Mononuclear cell (primary cell): Measurements from ENCODE around the gene KLHL42. TPM values are rescaled to one million over a fixed set of nuclear protein-coding genes. Genes with fewer than 3 reads are reported as not detected.
"Not testable (repeated sequence)": the region's sequence is repeated elsewhere in the genome, so short reads cannot be mapped to it uniquely, and the experiment has no call there.

Experiments used
- H3K27me3 ChIP-seq: 2 replicates; pipeline ENCODE4 v1.6.0; 2011; ENCODE audit warnings: low read length, control low read depth; ENCODE audit not compliant: insufficient read depth
- H3K4me1 ChIP-seq: 2 replicates; pipeline ENCODE4 v1.5.1; 2011; ENCODE audit warnings: mild to moderate bottlenecking, low read length, control low read depth; ENCODE audit not compliant: insufficient read depth
- H3K4me3 ChIP-seq: 2 replicates; pipeline ENCODE4 v1.5.1; 2011; ENCODE audit warnings: mild to moderate bottlenecking, low read length, moderate library complexity
- H3K9me3 ChIP-seq: 2 replicates; pipeline ENCODE4 v1.5.1; 2011; ENCODE audit warnings: low read depth, mild to moderate bottlenecking, control low read depth, low read length
- total RNA-seq: library from RNA; depleted of rRNA; stranded (reverse); fragments of >200 nt; gene quantifications from one replicate; pipeline ENCODE4 v1.2.3, GENCODE V29; 2012

Gene KLHL42
- total RNA-seq, 1 donor: 13.1 TPM

DNA sequence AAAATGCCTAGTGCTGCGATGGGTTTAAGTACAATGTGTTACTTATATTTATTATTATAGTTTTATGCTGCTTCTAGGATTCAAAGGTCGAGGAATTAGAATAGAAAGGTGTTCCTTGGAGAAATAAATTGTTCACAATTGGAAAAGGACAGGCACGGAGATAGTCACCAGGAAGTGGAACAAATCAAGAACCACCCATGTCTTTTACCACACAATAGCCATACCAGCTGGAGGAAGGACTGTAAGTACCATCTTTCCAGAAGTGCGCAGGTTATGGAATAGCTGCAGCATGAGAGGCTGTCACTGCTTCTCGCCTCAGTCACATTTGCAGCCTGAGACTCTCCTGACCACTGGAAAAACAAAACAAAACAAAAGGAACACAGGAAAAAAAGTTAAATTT lies 40.5 kb downstream of the KLHL42 start:
- H3K4me3 ChIP-seq: no peak overlapping the region
- H3K27me3 ChIP-seq: no peaks in the 10 kb centered on the region
- no peaks in the 10 kb centered on the region for H3K9me3 ChIP-seq
- H3K4me1 ChIP-seq: peaks cover 3% of the 10 kb centered on the region

DNA sequence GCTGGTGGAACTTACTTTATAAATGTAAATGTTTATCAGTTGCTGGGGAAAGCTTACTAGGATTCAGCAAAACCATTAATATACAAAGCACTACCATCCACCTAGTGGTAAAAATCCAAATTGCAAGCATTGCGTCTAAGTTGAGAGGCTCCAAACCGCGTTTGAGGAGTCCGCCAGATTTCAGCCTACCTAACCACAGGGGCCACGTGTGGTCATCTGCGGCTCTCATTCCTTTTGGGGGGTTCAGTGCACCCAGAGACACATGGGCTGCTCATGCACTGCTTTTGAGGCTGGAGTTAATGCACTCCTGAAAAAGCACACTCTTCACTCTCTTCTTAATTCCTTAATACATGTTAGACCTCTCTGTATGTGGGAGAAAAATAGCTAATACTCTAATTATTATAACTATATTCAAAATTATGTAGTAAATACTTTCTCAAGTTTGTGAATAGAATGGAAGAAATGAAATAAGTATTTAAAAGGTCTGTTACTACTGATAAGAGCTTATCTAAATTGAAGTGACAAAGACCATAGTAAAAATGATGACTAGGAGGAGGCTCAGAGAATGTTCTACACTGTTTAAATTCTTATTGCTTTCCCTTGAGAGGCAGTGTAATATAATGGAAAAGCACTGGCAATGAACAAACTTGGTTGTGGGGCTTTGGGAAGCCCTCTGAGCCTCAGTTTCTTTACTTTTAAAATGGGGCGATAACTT lies 41.4 kb downstream of the KLHL42 start:
- peaks cover 3% of the 10 kb centered on the region for H3K4me1 ChIP-seq
- no peaks in the 10 kb centered on the region for H3K27me3 ChIP-seq
- no peaks in the 10 kb centered on the region for H3K9me3 ChIP-seq
- no peak overlapping the region for H3K4me3 ChIP-seq

DNA sequence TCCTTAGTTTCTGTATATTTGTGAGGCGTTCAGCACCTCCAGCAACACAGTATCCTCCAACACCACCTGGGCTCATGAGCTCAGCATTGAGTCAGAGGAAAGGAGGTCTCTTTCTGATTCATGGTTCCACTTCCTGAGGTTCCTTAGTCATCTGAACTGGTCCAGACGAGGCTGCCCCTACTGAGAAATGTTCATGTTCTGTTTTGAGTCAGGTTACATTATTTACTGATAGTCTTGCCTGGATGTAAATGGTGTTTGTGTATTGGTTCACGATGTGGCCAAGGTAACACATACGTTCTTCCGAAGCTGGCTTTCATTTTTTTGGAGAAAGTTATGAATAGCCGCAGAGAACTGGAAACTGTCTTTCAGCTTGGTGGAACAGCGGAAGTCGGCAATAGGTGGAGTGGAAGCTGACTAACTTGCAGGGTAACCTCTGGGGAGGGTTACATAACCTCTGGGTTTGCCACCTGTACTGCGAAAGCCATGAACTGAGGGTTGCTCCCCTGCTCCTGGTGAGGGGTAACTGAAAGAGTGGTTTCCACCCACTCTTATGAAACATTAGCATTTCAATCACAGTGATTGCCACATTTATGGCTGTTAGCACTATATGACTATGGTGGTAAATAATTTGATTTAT lies 42.2 kb downstream of the KLHL42 start:
- no peaks in the 10 kb centered on the region for H3K9me3 ChIP-seq
- no peak overlapping the region for H3K4me3 ChIP-seq
- no peaks in the 10 kb centered on the region for H3K27me3 ChIP-seq
- peaks cover 3% of the 10 kb centered on the region for H3K4me1 ChIP-seq

DNA sequence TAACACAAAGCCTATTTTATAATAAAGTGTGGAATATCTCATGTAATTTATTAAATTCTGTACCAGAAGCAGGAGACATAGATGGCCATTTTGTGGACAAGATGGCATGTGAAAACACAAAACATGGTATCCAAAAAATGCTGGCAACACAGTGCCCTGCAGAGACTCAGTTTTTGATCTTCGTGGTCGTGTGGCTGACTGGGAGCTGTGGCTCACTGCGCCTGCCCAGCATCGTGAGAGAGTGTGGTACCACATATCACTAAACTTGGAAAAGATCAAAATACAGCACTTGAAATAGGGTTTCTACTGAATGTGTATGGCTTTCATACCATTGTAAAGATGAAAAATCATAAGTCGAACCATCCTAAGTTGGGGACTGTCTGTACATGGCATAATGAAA lies 43.0 kb downstream of the KLHL42 start:
- Histone ChIP-seq H3K9me3 (no peaks in the 10 kb centered on the region), H3K4me3 (no peak overlapping the region), H3K27me3 (no peaks in the 10 kb centered on the region), H3K4me1 (peaks cover 3% of the 10 kb centered on the region)

DNA sequence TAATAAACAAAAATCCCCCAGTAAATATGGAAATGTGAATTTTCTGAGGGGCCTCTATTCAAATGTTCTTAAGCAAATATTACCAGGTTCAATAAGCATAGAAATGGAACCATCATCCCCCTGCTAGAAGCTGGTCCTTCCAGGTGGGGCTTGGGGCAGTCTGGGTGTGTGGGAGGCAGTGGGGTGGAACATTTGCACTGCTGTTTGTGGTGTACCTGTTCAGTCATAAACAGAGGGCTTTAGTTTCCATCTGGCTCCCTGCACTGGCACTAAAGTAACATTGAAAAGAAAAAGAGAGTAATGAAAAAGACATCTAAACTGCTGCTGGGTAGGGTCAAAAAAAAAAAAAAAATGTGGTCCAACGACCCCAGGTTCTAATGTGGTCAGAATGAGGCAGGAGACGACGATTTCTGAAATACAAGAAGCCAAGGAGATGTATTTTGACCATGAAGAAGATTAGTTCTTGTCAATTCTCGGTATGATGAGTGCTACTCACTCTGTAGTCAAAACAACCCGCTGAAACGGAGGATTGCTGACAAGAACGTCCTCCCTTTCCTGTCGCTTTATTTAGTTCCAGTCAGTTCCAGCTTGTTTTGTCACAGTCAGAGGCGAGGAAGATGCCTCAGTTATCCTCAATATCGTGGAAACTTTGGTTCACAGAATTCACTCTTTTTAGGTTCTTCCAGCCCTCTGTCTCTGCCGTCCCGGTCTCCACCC lies 44.3 kb downstream of the KLHL42 start:
- Histone ChIP-seq H3K4me3 (no peak overlapping the region), H3K4me1 (peaks cover 3% of the 10 kb centered on the region), H3K9me3 (no peaks in the 10 kb centered on the region), H3K27me3 (no peaks in the 10 kb centered on the region)

DNA sequence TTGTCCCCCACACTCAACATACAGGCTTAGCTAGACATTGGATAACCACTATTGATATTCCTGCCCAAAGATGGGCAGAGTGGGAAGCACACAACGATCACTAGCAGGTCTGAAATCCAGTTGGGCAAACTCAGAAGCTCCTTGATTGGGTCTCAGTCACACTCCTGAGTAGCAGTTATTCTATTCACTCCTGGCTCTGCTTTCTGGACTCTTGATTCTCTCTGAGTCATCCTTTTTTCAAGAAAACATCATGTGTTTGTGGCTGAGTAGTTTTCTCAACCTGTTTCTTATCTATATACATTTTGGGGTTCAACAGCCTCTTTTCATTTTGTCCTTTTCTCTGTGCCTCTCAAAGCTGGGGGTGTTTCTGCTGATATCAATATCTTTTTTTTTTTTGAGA lies 46.0 kb downstream of the KLHL42 start:
- Histone ChIP-seq H3K4me3 (no peak overlapping the region), H3K27me3 (no peaks in the 10 kb centered on the region), H3K9me3 (no peaks in the 10 kb centered on the region), H3K4me1 (peaks cover 3% of the 10 kb centered on the region)

DNA sequence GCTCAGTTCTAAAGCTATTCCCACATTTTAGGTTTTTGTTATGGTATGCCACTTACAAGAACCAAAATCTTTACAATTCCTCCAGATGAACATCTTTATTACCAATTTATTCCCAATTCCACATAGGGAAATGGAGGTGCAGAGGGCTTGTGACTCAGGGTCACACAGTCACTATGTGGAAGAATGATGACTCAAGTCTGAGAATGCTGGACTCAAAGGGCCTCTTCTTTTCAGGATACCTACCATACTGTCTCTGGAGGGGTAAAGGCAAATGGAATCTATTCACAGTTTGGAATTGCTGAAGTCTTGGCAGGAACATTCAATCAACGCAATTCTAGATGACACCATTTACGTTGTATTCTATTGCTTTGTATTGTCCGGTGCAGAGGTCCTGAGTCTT lies 48.2 kb downstream of the KLHL42 start:
- H3K27me3 ChIP-seq: no peaks in the 10 kb centered on the region
- no peaks in the 10 kb centered on the region for H3K9me3 ChIP-seq
- no peaks in the 10 kb centered on the region for H3K4me1 ChIP-seq
- H3K4me3 ChIP-seq: no peak overlapping the region

DNA sequence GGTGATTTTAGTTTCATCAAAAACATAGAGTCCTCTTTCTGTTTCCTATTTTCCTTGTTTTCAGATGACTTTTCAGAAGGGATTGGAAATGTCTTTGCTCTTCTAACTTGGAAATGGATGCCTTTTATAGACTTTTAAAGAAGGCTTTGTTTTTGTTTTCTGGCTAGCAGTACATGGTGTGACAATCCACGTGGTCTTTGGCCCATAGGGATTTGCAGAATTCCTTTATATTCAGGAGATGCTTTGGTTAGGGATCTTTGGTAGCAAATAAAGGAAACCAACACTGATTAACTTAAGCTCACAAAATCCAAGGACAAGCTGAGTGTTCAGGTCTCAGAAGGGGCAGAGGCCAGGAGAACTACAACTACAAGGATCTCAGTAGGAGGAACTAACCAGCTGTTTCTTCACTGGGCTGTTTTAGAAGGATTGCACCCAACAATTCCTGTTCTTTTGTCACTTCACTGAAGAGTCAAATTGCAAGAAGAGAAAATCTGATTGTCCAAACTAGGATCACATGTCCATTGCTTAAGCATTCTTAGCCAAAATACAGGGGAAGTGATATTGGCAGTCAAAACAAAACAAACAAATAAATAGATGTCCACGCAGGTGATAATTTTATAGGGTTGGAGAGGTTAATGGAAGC lies 58.6 kb downstream of the KLHL42 start:
- Histone ChIP-seq H3K27me3 (no peaks in the 10 kb centered on the region), H3K4me3 (no peak overlapping the region), H3K4me1 (peaks cover 5% of the 10 kb centered on the region), H3K9me3 (no peaks in the 10 kb centered on the region)

DNA sequence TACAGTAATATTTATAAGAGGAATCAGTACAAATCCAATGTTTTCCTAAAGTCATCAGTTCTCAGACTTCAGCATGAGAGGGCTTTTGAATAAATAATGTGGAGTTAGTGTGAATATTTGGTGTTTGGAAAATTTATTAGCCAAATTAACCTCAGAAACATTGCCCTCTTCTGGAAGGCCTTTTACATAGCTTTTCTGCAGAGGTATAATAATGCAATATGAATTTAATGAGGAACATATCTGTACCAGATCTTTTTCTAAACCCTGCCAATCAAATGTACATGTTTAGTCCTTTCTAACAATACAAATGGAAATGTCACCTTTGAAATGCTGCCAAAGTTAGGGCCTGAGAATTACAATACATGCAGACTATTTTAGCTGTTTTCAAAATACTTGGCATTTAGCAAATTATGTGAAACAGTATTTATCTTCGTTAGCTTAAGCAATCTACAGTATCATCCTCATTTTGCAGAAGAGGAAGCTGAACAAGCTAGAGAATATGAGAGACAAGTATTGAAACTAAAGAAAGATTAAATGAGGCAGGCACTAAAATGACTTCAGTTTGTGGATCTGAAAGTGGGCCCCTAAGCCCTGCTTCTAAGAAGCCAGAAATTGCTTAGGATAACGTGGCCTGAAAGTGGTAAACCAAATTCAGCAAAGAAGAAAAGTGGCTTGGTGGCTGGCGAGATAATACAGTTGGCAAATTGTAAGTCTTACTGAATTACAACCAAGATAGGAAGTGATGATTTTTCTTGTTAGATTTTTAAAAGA lies 60.4 kb downstream of the KLHL42 start:
- Histone ChIP-seq H3K4me3 (no peak overlapping the region), H3K27me3 (no peaks in the 10 kb centered on the region), H3K4me1 (peaks cover 5% of the 10 kb centered on the region), H3K9me3 (no peaks in the 10 kb centered on the region)

DNA sequence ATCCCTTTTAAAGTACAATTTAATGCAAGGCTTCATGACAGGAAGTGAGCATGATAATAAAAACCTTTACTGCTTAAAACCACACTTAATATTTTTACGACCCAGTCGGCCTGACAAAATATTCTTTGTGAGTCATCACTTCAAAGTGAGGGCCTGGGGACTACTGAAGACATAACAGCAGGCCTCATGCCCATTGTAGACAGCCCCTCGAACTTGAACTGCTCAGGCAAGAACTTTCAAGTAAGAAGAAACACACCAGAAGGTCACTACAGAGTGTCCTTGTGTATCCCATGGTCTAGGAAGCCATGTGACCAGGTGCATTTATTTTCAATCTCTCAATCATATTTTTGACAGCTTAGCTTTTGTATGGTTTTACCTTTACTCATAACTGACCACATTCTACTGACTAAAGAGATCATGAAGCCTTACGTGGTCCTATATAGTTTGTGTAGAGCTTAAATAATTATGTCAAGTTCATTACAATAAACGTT lies 61.4 kb downstream of the KLHL42 start:
- Histone ChIP-seq H3K9me3 (no peaks in the 10 kb centered on the region), H3K4me3 (no peak overlapping the region), H3K4me1 (peaks cover 5% of the 10 kb centered on the region), H3K27me3 (no peaks in the 10 kb centered on the region)

DNA sequence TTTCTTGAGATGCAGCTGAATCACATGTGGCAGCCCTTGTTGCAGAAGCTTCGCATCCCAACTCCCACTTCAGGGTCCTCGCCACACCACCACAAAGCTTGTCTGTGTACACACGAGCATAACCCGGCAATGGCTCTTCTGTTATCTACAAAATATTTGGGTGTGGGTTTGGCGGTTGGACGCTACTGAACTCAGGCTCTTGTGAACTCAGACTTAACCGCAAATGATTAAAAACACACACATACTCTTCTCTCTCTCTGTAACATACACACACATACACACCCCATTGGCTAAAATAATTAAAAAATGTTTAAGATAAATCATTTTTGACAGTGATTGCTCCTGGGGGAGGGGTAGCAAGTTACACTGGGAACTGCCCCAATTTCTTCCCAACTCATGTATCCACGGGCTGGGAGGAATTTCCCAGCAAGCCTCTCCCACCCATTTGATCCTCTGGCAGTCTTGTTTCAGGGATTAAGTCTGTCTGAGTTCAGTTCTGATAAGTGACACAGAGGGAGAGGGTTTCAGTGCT lies 63.7 kb downstream of the KLHL42 start:
- Histone ChIP-seq H3K4me3 (no peak overlapping the region), H3K27me3 (no peaks in the 10 kb centered on the region), H3K9me3 (no peaks in the 10 kb centered on the region), H3K4me1 (peaks cover 5% of the 10 kb centered on the region)

DNA sequence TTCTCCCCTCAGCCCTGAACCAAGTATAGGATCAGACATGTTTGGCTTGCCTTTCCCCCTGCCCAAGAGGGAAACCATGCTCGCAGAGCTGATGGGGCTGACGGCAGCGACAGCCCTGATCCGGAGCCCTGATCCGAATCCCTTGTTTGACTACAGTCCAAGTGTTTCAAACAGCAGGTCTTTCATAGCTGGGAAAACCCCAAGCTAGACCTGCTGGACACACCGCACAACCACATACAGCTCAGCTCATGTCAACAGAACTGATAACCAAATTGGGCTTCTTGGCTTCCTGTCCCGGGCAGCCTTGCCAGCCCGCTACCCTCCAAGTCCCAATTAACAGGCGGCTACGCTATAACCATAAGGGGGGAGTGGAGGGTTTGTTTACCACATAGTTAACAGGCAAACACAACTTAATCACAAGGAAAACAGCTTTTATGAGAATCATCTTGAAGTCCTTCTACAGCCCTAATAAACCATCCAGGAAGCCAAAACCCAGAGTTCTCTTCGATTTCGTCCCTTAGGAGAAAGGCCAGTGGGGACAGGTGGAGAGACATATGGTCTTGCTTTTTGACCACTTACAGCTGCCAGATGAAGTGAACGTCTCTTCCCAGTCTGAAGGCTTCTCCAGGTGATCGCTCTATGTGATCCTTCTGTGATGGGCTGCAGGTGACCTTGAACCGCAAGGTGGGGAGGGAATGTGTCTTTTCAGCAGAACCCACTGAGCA lies 64.5 kb downstream of the KLHL42 start:
- H3K4me3 ChIP-seq: no peak overlapping the region

DNA sequence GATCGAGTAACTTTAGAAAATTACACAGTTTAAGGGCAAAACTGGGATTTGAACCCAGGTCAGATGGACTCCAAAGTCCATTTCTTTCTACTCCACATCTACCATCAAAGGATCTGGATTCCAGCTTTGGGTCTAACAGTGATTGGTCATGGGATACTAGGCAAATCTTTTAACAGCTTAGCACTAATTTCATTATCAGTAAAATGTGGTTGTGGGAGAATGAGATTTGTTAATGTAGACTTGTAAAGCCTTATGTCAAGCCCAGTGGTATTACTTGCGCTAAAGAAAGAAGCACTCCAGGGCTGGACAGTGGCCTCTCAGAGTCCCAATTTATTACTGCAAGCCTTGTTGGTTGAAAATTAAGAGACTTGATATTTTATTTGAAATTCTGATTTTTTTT lies 65.2 kb downstream of the KLHL42 start:
- Histone ChIP-seq H3K4me3 (no peak overlapping the region), H3K9me3 (no peaks in the 10 kb centered on the region), H3K4me1 (peaks cover 5% of the 10 kb centered on the region), H3K27me3 (no peaks in the 10 kb centered on the region)

More for the DNA sequence above, 64.5 kb downstream of the KLHL42 start:
- Histone ChIP-seq H3K4me1 (peaks cover 5% of the 10 kb centered on the region), H3K27me3 (no peaks in the 10 kb centered on the region), H3K9me3 (no peaks in the 10 kb centered on the region)

DNA sequence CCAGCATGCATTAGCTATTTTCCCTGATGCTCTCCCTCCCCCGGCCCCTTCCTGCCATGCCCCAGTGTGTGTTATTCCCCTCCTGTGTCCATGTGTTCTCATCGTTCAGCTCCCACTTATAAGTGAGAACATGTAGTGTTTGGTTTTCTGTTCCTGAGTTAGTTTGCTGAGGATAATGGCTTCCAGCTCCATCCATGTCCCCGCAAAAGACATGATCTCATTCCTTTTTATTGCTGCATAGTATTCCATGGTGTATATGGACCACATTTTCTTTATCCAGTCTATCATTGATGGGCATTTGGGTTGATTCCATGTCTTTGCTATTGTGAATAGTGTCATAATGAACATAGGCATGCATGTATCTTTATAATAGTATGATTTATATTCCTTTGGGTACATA lies 65.7 kb downstream of the KLHL42 start:
- not testable (repeated sequence) for H3K9me3 ChIP-seq, H3K27me3 ChIP-seq, H3K4me3 ChIP-seq, H3K4me1 ChIP-seq
